Thymus (tissue), 11 donors: ENCODE data around the gene SCN4B. TPM values are rescaled to one million over a fixed set of nuclear protein-coding genes. Genes with fewer than 3 reads are reported as not detected.

ENCODE experiments used
- DNase-seq, 9 donors: peaks; one replicate each; pipeline ENCODE4 v3.0.0-alpha.2; 2013; ENCODE audit warnings: low spot score in 9 of 9, low read depth in 6 of 9, missing footprints in 1 of 9
- H3K27ac ChIP-seq, 2 donors: one replicate each; pipeline ENCODE4 v1.5.1; 2013; ENCODE audit warnings: control low read depth in 1 of 2, low read depth in 1 of 2, low read length in 1 of 2, mild to moderate bottlenecking in 1 of 2, moderate library complexity in 1 of 2
- H3K27me3 ChIP-seq, 2 donors: one replicate each; pipeline ENCODE4 v1.5.1; 2013; ENCODE audit warnings: low read length in 1 of 2; ENCODE audit not compliant: control insufficient read depth in 2 of 2, insufficient read depth in 1 of 2
- H3K36me3 ChIP-seq, 2 donors: one replicate each; pipeline ENCODE4 v1.5.1; 2013; ENCODE audit warnings: low read length in 1 of 2, mild to moderate bottlenecking in 1 of 2, moderate library complexity in 1 of 2; ENCODE audit not compliant: control insufficient read depth in 2 of 2, insufficient read depth in 2 of 2
- H3K4me1 ChIP-seq, 2 donors: one replicate each; pipeline ENCODE4 v1.5.1; 2013; ENCODE audit warnings: low read length in 2 of 2; ENCODE audit not compliant: control insufficient read depth in 2 of 2, insufficient read depth in 2 of 2
- H3K4me3 ChIP-seq, 2 donors: one replicate each; pipeline ENCODE4 v1.5.1; 2013; ENCODE audit warnings: low read length in 2 of 2, control low read depth in 1 of 2, mild to moderate bottlenecking in 1 of 2
- H3K9me3 ChIP-seq, 2 donors: one replicate each; pipeline ENCODE4 v1.5.1; 2013; ENCODE audit warnings: low read length in 1 of 2, mild to moderate bottlenecking in 1 of 2; ENCODE audit not compliant: control insufficient read depth in 2 of 2, insufficient read depth in 1 of 2
- WGBS: extraction: QIAGEN DNeasy Blood & Tissue Kit; methylation state at CpG from one replicate; pipeline ENCODE4 v1.1.7; 2013; 5-methylcytosine and 5-hydroxymethylcytosine counted together
- polyA plus RNA-seq: library from polyadenylated mRNA; stranded (reverse); fragments of 200-250 nt; gene quantifications from one replicate; pipeline ENCODE4 v1.2.3, GENCODE V29; 2013
- total RNA-seq: library from RNA; stranded (reverse); fragments of 120-200 nt; gene quantifications from one replicate; pipeline ENCODE4 v1.2.4, GENCODE V29; 2013
- donor health status: healthy.

Gene SCN4B
- total and polyA plus RNA-seq, 2 donors: 1.3 to 2.1 TPM

GRCh38 chr11:118115048-118115447 lies 37.6 kb downstream of the SCN4B start:
- no peak for DNase-seq
- Histone ChIP-seq H3K4me3 (no peak overlapping the region), H3K4me1 (no peaks in the 10 kb centered on the region), H3K27ac (no peak overlapping the region), H3K27me3 (peaks cover 0 to 3% of the 10 kb centered on the region in 2 donors), H3K36me3 (no peaks in the 10 kb centered on the region), H3K9me3 (no peaks in the 10 kb centered on the region)
- 97% methylated on average over 7 of the region's 7 CpGs for WGBS

- WGBS: 96% methylated on average over 1 of the region's 1 CpG
- Histone ChIP-seq H3K9me3 (no peaks in the 10 kb centered on the region), H3K4me1 (no peaks in the 10 kb centered on the region), H3K27me3 (peaks cover 0 to 3% of the 10 kb centered on the region in 2 donors), H3K36me3 (no peaks in the 10 kb centered on the region), H3K4me3 (no peak overlapping the region), H3K27ac (no peak overlapping the region)
- no peak for DNase-seq
These were observed 38.4 kb downstream of the SCN4B start for GRCh38 chr11:118114266-118114665.

GRCh38 chr11:118112711-118113430 lies 39.8 kb downstream of the SCN4B start:
- no peaks in the 10 kb centered on the region for H3K9me3 ChIP-seq
- H3K36me3 ChIP-seq: no peaks in the 10 kb centered on the region
- no peaks in the 10 kb centered on the region for H3K4me1 ChIP-seq
- no peak for DNase-seq
- no peak overlapping the region for H3K27ac ChIP-seq
- H3K27me3 ChIP-seq: peaks cover 0 to 2% of the 10 kb centered on the region in 2 donors
- 93% methylated on average over 11 of the region's 11 CpGs for WGBS
- H3K4me3 ChIP-seq: no peak overlapping the region

- H3K4me3 ChIP-seq: no peak overlapping the region
These were observed 40.9 kb downstream of the SCN4B start for GRCh38 chr11:118111744-118112035.

GRCh38 chr11:118111019-118111743 lies 41.4 kb downstream of the SCN4B start:
- Histone ChIP-seq H3K27me3 (no peaks in the 10 kb centered on the region), H3K4me3 (no peak overlapping the region), H3K36me3 (no peaks in the 10 kb centered on the region), H3K9me3 (no peaks in the 10 kb centered on the region), H3K4me1 (no peaks in the 10 kb centered on the region), H3K27ac (no peak overlapping the region)
- 92% methylated on average over 8 of the region's 8 CpGs for WGBS
- DNase-seq: no peak

More at GRCh38 chr11:118111744-118112035, 40.9 kb downstream of the SCN4B start:
- Histone ChIP-seq H3K4me1 (no peaks in the 10 kb centered on the region), H3K36me3 (no peaks in the 10 kb centered on the region), H3K27me3 (no peaks in the 10 kb centered on the region), H3K27ac (no peak overlapping the region), H3K9me3 (no peaks in the 10 kb centered on the region)
- WGBS: 97% methylated on average over 6 of the region's 6 CpGs
- no peak for DNase-seq

- WGBS: 97% methylated on average over 2 of the region's 2 CpGs
- Histone ChIP-seq H3K9me3 (no peaks in the 10 kb centered on the region), H3K27ac (no peak overlapping the region), H3K36me3 (no peaks in the 10 kb centered on the region), H3K4me3 (no peak overlapping the region), H3K27me3 (no peaks in the 10 kb centered on the region), H3K4me1 (no peaks in the 10 kb centered on the region)
- no peak for DNase-seq
These were observed 43.4 kb downstream of the SCN4B start for GRCh38 chr11:118109231-118109630.

GRCh38 chr11:118108513-118108912 lies 44.1 kb downstream of the SCN4B start:
- DNase-seq: no peak
- no peaks in the 10 kb centered on the region for H3K4me1 ChIP-seq
- no peak overlapping the region for H3K4me3 ChIP-seq
- H3K27me3 ChIP-seq: no peaks in the 10 kb centered on the region
- 94% methylated on average over 5 of the region's 5 CpGs for WGBS
- H3K36me3 ChIP-seq: no peaks in the 10 kb centered on the region
- no peak overlapping the region for H3K27ac ChIP-seq
- no peaks in the 10 kb centered on the region for H3K9me3 ChIP-seq

- 87% methylated on average over 2 of the region's 2 CpGs for WGBS
- no peaks in the 10 kb centered on the region for H3K36me3 ChIP-seq
These were observed 45.8 kb downstream of the SCN4B start for GRCh38 chr11:118106789-118107335.

GRCh38 chr11:118105657-118106305 lies 46.8 kb downstream of the SCN4B start:
- no peak overlapping the region for H3K4me3 ChIP-seq
- H3K27ac ChIP-seq: no peak overlapping the region
- 89% methylated on average over 4 of the region's 4 CpGs for WGBS
- no peaks in the 10 kb centered on the region for H3K9me3 ChIP-seq
- H3K36me3 ChIP-seq: no peaks in the 10 kb centered on the region
- H3K27me3 ChIP-seq: no peaks in the 10 kb centered on the region
- H3K4me1 ChIP-seq: no peaks in the 10 kb centered on the region
- no peak for DNase-seq

More at GRCh38 chr11:118106789-118107335, 45.8 kb downstream of the SCN4B start:
- Histone ChIP-seq H3K4me1 (no peaks in the 10 kb centered on the region), H3K27ac (no peak overlapping the region), H3K4me3 (no peak overlapping the region), H3K9me3 (no peaks in the 10 kb centered on the region), H3K27me3 (no peaks in the 10 kb centered on the region)
- DNase-seq: no peak
